HFFc6 (cell line): ENCODE measurements around the gene CLK4. TPM values are rescaled to one million over a fixed set of nuclear protein-coding genes. Genes with fewer than 3 reads are reported as not detected.

ENCODE experiments used
- DNase-seq: peaks from one replicate; pipeline ENCODE4 v3.0.0-alpha.2; 2018
- H3K27ac Mint-ChIP-seq: 2 replicates; pipeline ENCODE4 v1.8.0; 2020; ENCODE audit warnings: mild to moderate bottlenecking, mixed read lengths
- H3K27me3 Mint-ChIP-seq: 2 replicates; pipeline ENCODE4 v1.8.0; 2021; ENCODE audit warnings: mild to moderate bottlenecking, moderate library complexity, mixed read lengths; ENCODE audit not compliant: insufficient read depth
- H3K36me3 Mint-ChIP-seq: 2 replicates; pipeline ENCODE4 v1.8.0; 2021; ENCODE audit warnings: low read depth, mixed read lengths
- H3K4me1 Mint-ChIP-seq: 2 replicates; pipeline ENCODE4 v1.8.0; 2020; ENCODE audit warnings: low read depth, mixed read lengths
- H3K4me3 Mint-ChIP-seq: 2 replicates; pipeline ENCODE4 v1.8.0; 2020; ENCODE audit warnings: mild to moderate bottlenecking, moderate library complexity, mixed read lengths
- H3K9me3 Mint-ChIP-seq: 2 replicates; pipeline ENCODE4 v1.8.0; 2020; ENCODE audit warnings: mild to moderate bottlenecking, mixed read lengths
- total RNA-seq, 6 experiments: library from RNA; stranded (reverse); fragmentation: NEBNext Ultra II Directional; extraction: Animal tissue kit (Norgen Biotek cat#: 25700); gene quantifications; 2 replicates in 1 of 6; 3 replicates in 5 of 6; pipeline ENCODE4 v1.2.3, GENCODE V29; 2021
- TF ChIP-seq, protein P1 (sequence below): fragments of 200-600 bp; sonication (generic); IDR thresholded peaks from 2 replicates; pipeline ENCODE4 v1.5.0; 2021; ENCODE audit warnings: antibody characterized with exemption, mild to moderate bottlenecking

The CLK4 gene
- total RNA-seq, 6 experiments from 2014 or later: 8.5 to 11.7 (median 8.8) TPM

- TF ChIP-seq, protein P1, sequence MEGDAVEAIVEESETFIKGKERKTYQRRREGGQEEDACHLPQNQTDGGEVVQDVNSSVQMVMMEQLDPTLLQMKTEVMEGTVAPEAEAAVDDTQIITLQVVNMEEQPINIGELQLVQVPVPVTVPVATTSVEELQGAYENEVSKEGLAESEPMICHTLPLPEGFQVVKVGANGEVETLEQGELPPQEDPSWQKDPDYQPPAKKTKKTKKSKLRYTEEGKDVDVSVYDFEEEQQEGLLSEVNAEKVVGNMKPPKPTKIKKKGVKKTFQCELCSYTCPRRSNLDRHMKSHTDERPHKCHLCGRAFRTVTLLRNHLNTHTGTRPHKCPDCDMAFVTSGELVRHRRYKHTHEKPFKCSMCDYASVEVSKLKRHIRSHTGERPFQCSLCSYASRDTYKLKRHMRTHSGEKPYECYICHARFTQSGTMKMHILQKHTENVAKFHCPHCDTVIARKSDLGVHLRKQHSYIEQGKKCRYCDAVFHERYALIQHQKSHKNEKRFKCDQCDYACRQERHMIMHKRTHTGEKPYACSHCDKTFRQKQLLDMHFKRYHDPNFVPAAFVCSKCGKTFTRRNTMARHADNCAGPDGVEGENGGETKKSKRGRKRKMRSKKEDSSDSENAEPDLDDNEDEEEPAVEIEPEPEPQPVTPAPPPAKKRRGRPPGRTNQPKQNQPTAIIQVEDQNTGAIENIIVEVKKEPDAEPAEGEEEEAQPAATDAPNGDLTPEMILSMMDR: no peak
- Mint-ChIP-seq H3K4me1 (no peaks in the 10 kb centered on the region), H3K27me3 (peaks cover 11% of the 10 kb centered on the region), H3K4me3 (no peak overlapping the region), H3K27ac (no peak overlapping the region), H3K9me3 (peaks cover 8% of the 10 kb centered on the region), H3K36me3 (no peaks in the 10 kb centered on the region)
- no peak for DNase-seq
These were observed 43.6 kb downstream of the CLK4 start for GRCh38 chr5:178583279-178583678.

DNA sequence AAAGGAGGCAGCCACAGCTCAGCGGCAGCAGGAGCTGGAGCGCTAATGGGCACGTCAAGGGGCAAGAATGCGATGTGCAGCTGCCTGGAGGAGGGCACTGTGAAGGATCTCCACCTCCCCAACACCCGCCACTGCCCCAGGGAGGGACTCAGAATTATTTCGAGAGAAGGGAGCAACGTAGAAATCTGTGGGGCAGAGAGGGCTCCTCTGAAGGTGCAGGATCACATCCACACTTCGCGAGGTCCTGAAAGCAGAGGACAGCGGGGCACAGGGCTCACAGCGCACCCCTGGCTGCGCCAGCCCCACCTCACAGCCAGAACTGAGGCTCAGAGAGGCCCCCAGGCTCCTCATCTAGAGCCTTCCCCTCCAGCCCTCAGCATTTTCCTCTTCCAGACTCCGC is 44.6 kb downstream of the CLK4 start:
- H3K9me3 Mint-ChIP-seq: peaks cover 13% of the 10 kb centered on the region
- TF ChIP-seq, protein P1: no peak
- no peak for DNase-seq
- no peak overlapping the region for H3K4me3 Mint-ChIP-seq
- no peaks in the 10 kb centered on the region for H3K36me3 Mint-ChIP-seq
- H3K27me3 Mint-ChIP-seq: peaks cover 4% of the 10 kb centered on the region
- H3K4me1 Mint-ChIP-seq: no peaks in the 10 kb centered on the region
- H3K27ac Mint-ChIP-seq: no peak overlapping the region

GRCh38 chr5:178581621-178582020 is 45.2 kb downstream of the CLK4 start:
- Mint-ChIP-seq H3K36me3 (no peaks in the 10 kb centered on the region), H3K27me3 (peaks cover 4% of the 10 kb centered on the region), H3K9me3 (peaks cover 13% of the 10 kb centered on the region), H3K27ac (no peak overlapping the region), H3K4me3 (no peak overlapping the region), H3K4me1 (no peaks in the 10 kb centered on the region)
- DNase-seq: no peak
- TF ChIP-seq, protein P1: no peak

DNA sequence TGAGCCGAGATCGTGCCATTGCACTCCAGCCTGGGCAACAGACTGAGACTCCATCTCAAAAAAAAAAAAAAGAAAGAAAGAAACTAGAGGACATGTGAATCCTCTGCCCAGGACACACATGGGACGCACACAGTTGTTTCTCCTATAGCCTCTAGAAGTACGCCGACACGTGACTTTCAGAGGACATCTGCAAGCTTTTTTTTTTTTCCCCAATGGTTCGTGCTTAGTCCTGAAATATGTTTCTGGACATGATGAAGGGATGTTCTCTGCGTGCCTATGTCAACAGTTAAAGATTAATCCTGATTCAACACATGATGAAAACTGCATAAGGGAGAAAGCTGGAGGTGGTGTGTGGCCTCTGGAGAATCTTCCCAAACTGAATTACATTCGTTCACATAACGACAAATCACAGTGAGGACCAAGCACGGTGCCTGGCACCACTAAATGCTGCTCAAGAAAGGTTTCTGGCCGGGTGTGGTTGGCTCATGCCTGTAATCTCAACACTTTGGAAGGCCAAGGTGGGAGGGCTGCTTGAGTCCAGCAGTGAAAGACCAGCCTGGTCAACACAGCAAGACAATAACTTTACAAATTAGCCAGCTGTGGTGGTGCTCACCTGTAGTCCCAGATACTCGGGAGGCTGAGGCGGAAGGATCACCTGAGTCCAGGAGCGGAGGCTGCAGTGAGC is 46.4 kb downstream of the CLK4 start:
- Mint-ChIP-seq H3K27me3 (peaks cover 4% of the 10 kb centered on the region), H3K36me3 (no peaks in the 10 kb centered on the region; the same call in 1 of the 2 replicates)

DNA sequence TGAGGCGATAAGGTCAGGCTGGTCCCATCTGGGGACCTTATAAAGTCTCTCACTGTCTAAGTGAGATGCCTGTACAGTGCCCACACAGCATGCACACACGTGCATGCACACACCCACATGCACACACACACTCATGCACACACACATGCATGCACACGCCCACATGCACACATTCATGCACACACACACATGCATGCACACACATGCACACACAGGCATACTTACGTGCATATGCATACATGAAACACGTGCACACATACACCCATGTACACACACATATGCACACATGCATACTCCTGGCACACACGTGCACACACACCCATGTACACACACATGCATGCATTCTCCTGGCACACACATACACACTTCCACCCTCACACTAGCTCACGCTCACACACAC is 48.9 kb downstream of the CLK4 start:
- no peaks in the 10 kb centered on the region; the same call in 1 of the 2 replicates for H3K36me3 Mint-ChIP-seq
- peaks cover 7% of the 10 kb centered on the region for H3K27me3 Mint-ChIP-seq
- peaks cover 29% of the 10 kb centered on the region for H3K9me3 Mint-ChIP-seq
- TF ChIP-seq, protein P1: no peak
- no peaks in the 10 kb centered on the region for H3K4me1 Mint-ChIP-seq
- no peak for DNase-seq
- H3K4me3 Mint-ChIP-seq: no peak overlapping the region
- H3K27ac Mint-ChIP-seq: no peak overlapping the region

More for the DNA sequence above, 46.4 kb downstream of the CLK4 start:
- no peak for DNase-seq
- H3K4me3 Mint-ChIP-seq: no peak overlapping the region
- TF ChIP-seq, protein P1: no peak
- H3K27ac Mint-ChIP-seq: no peak overlapping the region
- peaks cover 22% of the 10 kb centered on the region for H3K9me3 Mint-ChIP-seq
- no peaks in the 10 kb centered on the region for H3K4me1 Mint-ChIP-seq
